Liver (tissue), 9 donors: ENCODE measurements around the gene CHADL. TPM values are rescaled to one million over a fixed set of nuclear protein-coding genes. Genes with fewer than 3 reads are reported as not detected.
"Not testable (repeated sequence)": the region's sequence is repeated elsewhere in the genome, so short reads cannot be mapped to it uniquely, and the experiment has no call there.

Experiments
- DNase-seq: peaks from one replicate; pipeline ENCODE4 v3.0.0-alpha.2; 2017; ENCODE audit warnings: low spot score
- H3K27ac ChIP-seq, 2 donors: one replicate each; pipeline ENCODE4 v1.7.0; 2013; ENCODE audit warnings: inconsistent platforms in 2 of 2, low read length in 2 of 2, control low read depth in 1 of 2, low read depth in 1 of 2, mild to moderate bottlenecking in 1 of 2
- H3K27me3 ChIP-seq, 4 donors: one replicate each; pipeline versions ENCODE4 v1.6.1 to v1.7.0; 2013; ENCODE audit warnings: low read length in 3 of 4, inconsistent platforms in 1 of 4, mild to moderate bottlenecking in 1 of 4, moderate library complexity in 1 of 4; ENCODE audit not compliant: control insufficient read depth in 4 of 4, insufficient read depth in 4 of 4
- H3K36me3 ChIP-seq, 4 donors: one replicate each; pipeline versions ENCODE4 v1.6.1 to v1.7.0; 2013; ENCODE audit warnings: low read length in 3 of 4, mild to moderate bottlenecking in 3 of 4, low read depth in 1 of 4, moderate library complexity in 1 of 4; ENCODE audit not compliant: control insufficient read depth in 4 of 4, insufficient read depth in 3 of 4
- H3K4me1 ChIP-seq, 4 donors: one replicate each; pipeline versions ENCODE4 v1.6.1 to v1.7.0; 2013; ENCODE audit warnings: low read length in 3 of 4, mild to moderate bottlenecking in 3 of 4, moderate library complexity in 1 of 4; ENCODE audit not compliant: control insufficient read depth in 4 of 4, insufficient read depth in 4 of 4
- H3K4me3 ChIP-seq, 3 donors: one replicate each; pipeline versions ENCODE4 v1.6.1 to v1.7.0; 2013; ENCODE audit warnings: low read length in 3 of 3, control low read depth in 1 of 3, low read depth in 1 of 3, mild to moderate bottlenecking in 1 of 3
- H3K9ac ChIP-seq, 2 donors: one replicate each; pipeline ENCODE4 v1.7.0; 2013; ENCODE audit warnings: low read length in 2 of 2, mild to moderate bottlenecking in 2 of 2, moderate library complexity in 2 of 2, control low read depth in 1 of 2, low read depth in 1 of 2
- H3K9me3 ChIP-seq, 4 donors: one replicate each; pipeline versions ENCODE4 v1.6.1 to v1.7.0; 2013; ENCODE audit warnings: low read length in 3 of 4; ENCODE audit not compliant: control insufficient read depth in 4 of 4
- FOXA1 ChIP-seq: IDR thresholded peaks from 2 replicates; pipeline ENCODE4 v1.6.1; 2016; ENCODE audit warnings: antibody characterized with exemption
- FOXA2 ChIP-seq: IDR thresholded peaks from 2 replicates; pipeline ENCODE4 v1.6.1; 2016; ENCODE audit warnings: antibody characterized with exemption
- HNF4A ChIP-seq, 2 donors: conservative IDR thresholded peaks; 2 replicates each; pipeline ENCODE4 v1.6.1; 2016; ENCODE audit warnings: antibody characterized with exemption in 2 of 2, mild to moderate bottlenecking in 2 of 2
- HNF4G ChIP-seq: IDR thresholded peaks from 2 replicates; pipeline ENCODE4 v1.6.1; 2016; ENCODE audit warnings: antibody characterized with exemption
- JUND ChIP-seq, 2 donors: IDR thresholded peaks; 2 replicates each; pipeline ENCODE4 v1.6.1; 2016; ENCODE audit warnings: antibody characterized with exemption in 2 of 2
- NR2F2 ChIP-seq: IDR thresholded peaks from 2 replicates; pipeline ENCODE4 v1.6.1; 2016; ENCODE audit warnings: antibody characterized with exemption
- RAD21 ChIP-seq, 2 donors: IDR thresholded peaks; 2 replicates each; pipeline ENCODE4 v1.6.1; 2016; ENCODE audit warnings: antibody characterized with exemption in 2 of 2, mild to moderate bottlenecking in 2 of 2
- REST ChIP-seq: IDR thresholded peaks from 2 replicates; pipeline ENCODE4 v1.6.1; 2016; ENCODE audit warnings: antibody characterized with exemption, mild to moderate bottlenecking
- TAF1 ChIP-seq: conservative IDR thresholded peaks from 2 replicates; pipeline ENCODE4 v1.6.1; 2016; ENCODE audit warnings: antibody characterized with exemption, mild to moderate bottlenecking
- YY1 ChIP-seq: IDR thresholded peaks from 2 replicates; pipeline ENCODE4 v1.6.1; 2016; ENCODE audit warnings: antibody characterized with exemption, mild to moderate bottlenecking
- ZBTB33 ChIP-seq: IDR thresholded peaks from 2 replicates; pipeline ENCODE4 v1.6.1; 2016; ENCODE audit warnings: antibody characterized with exemption
- WGBS: extraction: QIAGEN DNeasy Blood & Tissue Kit; methylation state at CpG from one replicate; pipeline ENCODE4 v1.1.7; 2013; 5-methylcytosine and 5-hydroxymethylcytosine counted together
- polyA plus RNA-seq, 2 donors: library from polyadenylated mRNA; stranded (reverse) in 1 of 2; unstranded in 1 of 2; fragments of 200-250 nt in 1 of 2; fragments of >200 nt in 1 of 2; fragmentation: Nextera tagmentation in 1 of 2; extraction: Ambion mirVana in 1 of 2; gene quantifications; one replicate each; pipeline versions ENCODE4 v1.2.1 to v1.2.3, GENCODE V29; 2013 to 2015
- total RNA-seq, 2 donors: library from RNA; depleted of rRNA; stranded (reverse); fragments of >200 nt; gene quantifications; one replicate each; pipeline ENCODE4 v1.2.3, GENCODE V29; 2014
- donor health status: healthy.
- donor health status: healthy.
- donor health status: healthy.
- donor health status: healthy.
- donor health status: healthy.

The CHADL gene
- total and polyA plus RNA-seq, 4 donors = 0.51 to 1.0 (median 0.62) TPM

- 95% methylated on average over 7 of the region's 7 CpGs for WGBS
Measured at GRCh38 chr22:41260871-41261270, 20.1 kb upstream of the CHADL start.

GRCh38 chr22:41259756-41260155, 19.0 kb upstream of the CHADL start:
- H3K9me3 ChIP-seq, H3K9ac ChIP-seq, H3K4me3 ChIP-seq, H3K27me3 ChIP-seq, DNase-seq, H3K4me1 ChIP-seq, H3K27ac ChIP-seq: not testable (repeated sequence)
- peaks cover 23 to 91% (median 40%) of the 10 kb centered on the region in 4 donors for H3K36me3 ChIP-seq
- WGBS = 98% methylated on average over 4 of the region's 4 CpGs

More at GRCh38 chr22:41260871-41261270, 20.1 kb upstream of the CHADL start:
- no peaks in the 10 kb centered on the region for H3K27me3 ChIP-seq
- H3K4me1 ChIP-seq = no peaks in the 10 kb centered on the region
- H3K4me3 ChIP-seq = no peak overlapping the region
- H3K9me3 ChIP-seq = no peaks in the 10 kb centered on the region
- no peak for TF ChIP-seq JUND (IDR thresholded peaks at IDR 0.05)
- no peak overlapping the region for H3K9ac ChIP-seq
- H3K27ac ChIP-seq = no peak overlapping the region
- no peak for DNase-seq
- peaks cover 24 to 91% (median 40%) of the 10 kb centered on the region in 4 donors for H3K36me3 ChIP-seq

- DNase-seq = no peak
- TF ChIP-seq RAD21 (IDR thresholded peaks at IDR 0.05) = no peak
- TF ChIP-seq ZBTB33 = no peak
- TF ChIP-seq FOXA2 = no peak
- no peak for TF ChIP-seq YY1
- TF ChIP-seq REST = no peak
- TF ChIP-seq FOXA1 = no peak
- no peak for TF ChIP-seq TAF1
- no peak for TF ChIP-seq JUND (IDR thresholded peaks at IDR 0.05)
- TF ChIP-seq HNF4A (conservative IDR thresholded peaks at IDR 0.05) = no peak
- no peak for TF ChIP-seq HNF4G
- no peak for TF ChIP-seq NR2F2
- Histone ChIP-seq H3K9ac (no peak overlapping the region), H3K4me3 (no peak overlapping the region), H3K27ac (no peak overlapping the region), H3K36me3 (peaks cover 13 to 88% (median 40%) of the 10 kb centered on the region in 4 donors), H3K27me3 (no peaks in the 10 kb centered on the region), H3K9me3 (no peaks in the 10 kb centered on the region), H3K4me1 (no peaks in the 10 kb centered on the region)
- WGBS = 97% methylated on average over 11 of the region's 11 CpGs
Measured at GRCh38 chr22:41257696-41258095, 17.0 kb upstream of the CHADL start.
